ENCODE data around the gene SPATS2L.

SPATS2L gene

DNA sequence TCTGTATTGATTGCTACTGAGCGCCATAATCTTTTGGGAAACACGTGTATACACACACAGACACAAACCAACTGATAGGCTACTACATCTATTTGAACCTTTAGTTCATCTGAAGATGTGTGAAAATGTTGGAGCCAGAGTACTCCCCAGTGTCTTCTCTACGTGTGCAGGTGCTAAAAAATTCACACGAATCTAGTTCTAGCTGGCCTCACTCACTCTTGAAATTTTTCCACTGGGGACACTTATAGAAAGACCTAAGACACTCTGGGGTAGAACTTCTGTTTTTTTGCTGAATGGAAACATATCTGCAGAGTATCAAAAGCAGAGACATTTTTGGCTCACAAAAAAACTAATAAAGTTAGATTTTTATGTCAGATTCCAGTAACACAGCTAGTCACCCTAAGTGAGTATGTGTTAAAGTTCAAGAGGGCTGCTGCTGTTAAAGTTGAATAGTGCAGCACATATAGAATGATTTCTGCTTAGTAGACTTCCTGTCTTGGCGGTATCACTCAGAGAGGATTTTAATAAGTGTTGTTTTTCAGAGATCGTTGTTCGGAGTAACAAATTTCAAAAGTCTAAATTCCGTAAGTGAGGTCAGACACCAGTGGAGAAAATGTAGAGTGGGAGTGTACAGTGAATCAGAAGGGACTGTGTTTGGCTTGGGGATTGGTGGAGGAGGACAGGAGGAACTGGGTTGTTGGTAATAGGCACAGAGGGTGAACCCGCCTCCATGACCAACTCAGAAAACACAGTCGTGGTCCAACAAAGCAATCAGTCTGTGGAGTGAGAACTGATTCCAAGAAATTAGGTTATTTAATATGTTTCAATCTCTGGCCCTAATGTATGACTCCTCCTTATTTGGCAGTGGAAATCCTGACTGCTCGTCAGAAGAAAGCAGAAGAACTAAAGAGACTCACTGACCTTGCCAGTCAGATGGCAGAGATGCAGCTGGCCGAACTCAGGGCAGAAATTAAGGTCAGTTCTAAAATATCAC lies 160.2 kb downstream of the SPATS2L start:
- no peak for DNase-seq

DNA sequence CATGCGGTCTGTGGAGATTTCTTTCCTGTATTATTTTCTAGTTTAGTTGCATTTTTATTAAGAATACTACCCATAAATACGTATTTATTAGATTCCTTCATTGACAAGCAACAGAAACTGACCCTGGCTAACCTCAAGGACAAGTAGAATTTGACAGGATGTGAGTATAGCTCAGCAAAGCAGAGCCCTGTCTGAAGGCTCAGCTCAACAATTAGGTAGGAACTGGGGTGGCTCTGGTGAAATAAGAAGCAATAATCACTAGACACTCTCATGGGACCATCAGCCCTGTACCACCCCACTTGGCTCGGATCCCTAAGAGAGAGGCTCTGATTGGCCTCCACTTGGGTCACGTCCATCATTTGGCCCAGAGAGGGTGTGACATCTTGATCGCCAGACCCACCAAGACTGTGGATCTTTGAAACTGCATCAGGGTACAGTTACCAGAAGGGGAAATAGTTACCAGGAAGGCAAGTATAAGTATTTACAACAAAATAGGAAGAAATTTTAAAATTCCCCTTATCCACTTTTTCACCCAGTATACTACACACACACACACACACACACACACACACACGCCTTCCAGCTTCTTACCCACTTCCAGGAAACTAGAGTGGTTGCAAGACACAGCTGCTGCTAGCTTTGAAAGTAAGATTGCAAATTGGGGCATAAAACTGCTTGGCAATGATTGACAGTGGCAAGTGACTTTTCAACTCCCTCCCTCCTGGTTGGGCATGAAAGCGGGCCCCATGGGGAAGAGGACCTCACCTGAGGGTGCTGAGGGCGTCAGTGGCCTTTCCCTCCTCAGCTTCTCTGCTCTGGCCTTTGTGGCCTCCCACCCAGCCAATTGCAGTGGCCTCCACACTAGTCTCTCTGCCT lies 161.6 kb downstream of the SPATS2L start:
- no peak for DNase-seq

DNA sequence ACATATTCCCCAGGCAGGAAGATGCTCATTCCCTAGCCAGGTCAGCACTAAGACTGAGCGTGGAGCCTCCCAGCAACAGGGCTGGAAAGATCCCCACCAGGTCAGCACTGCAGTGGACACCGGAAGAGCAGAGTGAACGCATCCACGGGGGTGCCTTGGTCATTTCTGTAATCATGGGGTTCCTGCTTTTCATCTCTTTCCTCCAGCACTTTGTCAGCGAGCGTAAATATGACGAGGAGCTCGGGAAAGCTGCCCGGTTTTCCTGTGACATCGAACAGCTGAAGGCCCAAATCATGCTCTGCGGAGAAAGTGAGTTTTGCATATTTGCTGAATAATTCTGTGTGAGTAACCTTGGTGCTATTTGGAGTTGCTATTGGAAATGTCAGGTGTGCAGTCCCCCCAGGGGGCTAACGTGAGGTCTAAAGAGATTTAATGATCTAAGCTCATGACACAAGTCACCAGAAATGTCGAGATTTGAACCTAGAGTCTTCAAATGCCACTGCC lies 163.3 kb downstream of the SPATS2L start:
- DNase-seq = no peak

DNA sequence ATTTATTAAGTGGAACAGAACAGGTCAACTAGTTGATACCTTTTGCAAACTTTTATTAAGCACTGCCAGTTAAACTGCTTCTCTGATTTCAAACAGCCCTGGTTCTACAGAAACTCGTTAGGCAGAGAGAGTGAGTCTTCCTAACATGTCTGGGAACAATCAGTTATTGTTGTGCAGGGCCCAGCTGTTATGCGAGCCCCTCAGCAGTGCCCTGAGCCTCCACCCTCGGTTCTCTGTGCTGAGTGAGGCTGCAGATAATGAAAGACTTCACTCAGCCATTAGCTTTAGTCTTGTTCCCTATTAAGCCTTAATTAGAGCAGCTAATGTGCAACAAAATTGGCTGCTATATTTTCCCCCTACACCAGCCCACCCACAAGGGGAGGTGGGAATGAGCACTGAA lies 163.7 kb downstream of the SPATS2L start:
- no peak for DNase-seq

DNA sequence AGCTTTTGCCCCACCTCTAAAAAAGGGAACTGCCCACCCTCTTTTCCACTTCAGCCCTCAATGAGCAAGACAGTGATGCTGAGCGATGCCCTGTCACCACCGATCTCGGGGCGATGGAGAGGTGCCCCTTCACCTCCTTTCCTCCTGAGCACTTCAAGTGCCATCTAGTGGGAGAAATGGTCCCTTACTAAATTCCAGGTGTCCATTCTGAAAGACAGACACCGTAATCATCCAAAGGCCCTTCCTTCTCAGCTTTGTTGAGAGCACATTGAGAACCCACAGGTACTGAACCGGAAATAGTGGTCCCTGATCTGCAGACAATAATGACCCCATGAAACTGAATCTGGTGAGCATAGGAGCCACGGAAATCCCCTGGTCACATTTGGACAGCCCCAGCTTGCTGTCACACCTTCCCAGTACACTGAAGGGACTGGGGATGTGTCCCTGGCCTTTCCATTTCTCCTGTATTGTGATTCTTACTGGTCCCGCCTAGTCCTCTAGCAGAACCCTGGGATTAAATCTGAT lies 164.9 kb downstream of the SPATS2L start:
- peak; percentile 26 for DNase-seq

DNA sequence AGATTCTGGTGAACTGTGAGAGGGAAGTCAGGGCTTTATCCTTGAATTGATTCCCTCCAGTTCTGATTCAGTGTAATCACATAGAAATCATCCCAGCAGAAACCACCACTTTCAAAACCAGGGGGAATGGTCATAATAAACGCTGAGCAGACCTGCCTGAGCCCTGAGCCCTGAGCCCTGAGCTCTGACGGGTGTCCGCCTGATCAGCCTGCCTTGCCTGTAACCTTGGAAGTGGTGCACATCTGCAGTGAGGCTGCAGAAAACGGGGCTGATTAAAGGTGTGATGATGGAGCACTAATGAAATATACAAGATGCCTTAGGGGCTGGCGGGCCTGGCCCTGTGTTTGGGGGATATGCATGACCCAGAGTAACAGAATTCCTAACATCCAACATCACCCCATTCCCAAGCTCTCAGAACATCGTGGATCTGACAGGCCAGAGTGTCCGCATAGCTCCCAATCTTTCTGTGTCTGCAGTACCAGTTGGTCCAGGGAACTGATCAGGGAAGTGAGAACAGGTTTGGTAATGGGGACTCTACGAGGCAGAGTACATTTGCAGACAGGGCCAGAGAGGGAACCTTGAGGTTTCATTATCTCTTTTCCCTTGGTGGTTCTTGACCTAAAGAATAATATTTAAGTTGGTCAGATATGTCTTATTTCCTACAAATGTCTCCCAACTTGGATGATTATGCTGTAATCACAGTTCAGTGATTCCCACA lies 165.6 kb downstream of the SPATS2L start:
- DNase-seq = no peak

DNA sequence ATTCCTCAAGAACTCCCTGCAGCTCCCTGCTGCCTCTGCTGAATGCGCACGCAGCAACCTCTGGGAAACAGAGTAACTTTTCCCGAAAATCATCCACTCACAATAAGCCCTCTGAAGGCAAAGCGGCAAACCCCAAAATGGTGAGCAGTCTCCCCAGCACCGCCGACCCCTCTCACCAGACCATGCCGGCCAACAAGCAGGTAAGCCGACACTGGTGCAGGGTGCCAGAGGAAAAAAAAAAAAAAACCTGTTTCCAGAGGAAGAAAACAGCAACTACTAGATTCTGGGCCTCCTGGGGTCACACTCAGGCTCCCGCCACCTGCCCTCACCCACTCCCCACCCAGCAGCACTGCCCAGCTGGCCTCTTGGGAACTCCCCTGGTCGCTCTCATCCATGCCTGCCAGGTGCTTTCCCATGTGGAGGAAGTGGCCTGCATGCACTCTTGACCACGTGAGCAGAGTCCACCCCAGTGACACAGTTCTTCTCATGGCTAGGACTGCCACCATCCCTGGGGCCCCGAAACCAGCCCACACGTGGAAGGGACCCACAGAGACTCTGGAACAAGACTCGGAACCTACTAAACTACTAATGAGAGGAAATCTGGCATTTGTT lies 166.5 kb downstream of the SPATS2L start:
- DNase-seq = no peak

DNA sequence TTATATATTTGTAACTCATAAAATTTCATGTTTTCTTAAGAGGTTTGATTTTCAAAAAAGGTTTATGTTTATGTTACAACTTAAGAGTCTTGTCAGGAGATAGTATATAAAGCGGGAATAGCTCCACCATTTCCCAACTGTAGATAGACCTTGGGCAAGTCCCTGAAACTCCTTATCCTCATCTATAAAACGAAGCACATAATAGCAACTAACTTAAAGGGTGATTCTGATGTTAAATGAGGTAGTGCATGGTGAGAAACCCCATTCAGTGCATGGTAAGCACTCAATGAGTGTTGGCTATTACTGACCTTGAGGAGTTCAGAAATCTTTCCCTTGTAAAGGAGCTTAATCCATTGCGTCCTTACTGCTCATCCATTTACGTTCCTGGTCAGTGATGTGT lies 169.3 kb downstream of the SPATS2L start:
- no peak for DNase-seq

DNA sequence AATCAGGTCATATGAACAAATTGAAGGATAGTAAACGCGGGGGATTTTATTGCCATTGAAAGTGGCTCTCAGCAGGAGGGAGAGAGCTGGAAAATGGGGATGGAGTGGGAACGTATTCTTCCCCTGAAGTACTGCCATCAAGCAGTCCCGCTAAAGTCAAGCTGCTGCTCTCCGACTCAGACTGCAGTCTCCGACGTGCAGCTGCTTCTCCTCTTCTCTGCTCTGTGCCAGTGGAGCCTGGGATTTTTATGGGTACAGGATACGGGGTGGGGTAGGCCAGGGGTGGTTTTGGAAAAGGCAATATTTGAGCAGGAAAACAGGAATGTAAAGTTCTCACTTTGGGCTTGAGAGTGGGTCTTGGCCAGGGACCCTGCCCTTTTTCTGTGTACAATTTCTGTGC lies 170.3 kb downstream of the SPATS2L start:
- DNase-seq = no peak

DNA sequence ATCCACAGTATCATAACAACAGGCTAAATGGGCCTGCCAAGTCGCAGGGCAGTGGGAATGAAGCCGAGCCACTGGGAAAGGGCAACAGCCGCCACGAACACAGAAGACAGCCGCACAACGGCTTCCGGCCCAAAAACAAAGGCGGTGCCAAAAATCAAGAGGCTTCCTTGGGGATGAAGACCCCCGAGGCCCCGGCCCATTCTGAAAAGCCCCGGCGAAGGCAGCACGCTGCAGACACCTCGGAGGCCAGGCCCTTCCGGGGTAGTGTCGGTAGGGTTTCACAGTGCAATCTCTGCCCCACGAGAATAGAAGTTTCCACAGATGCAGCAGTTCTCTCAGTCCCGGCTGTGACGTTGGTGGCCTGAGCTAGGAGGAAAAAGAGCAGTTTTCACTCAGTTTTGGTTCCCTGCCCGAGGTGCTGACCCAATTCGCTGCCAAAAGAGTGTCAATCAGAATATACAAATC lies 171.2 kb downstream of the SPATS2L start:
- no peak for DNase-seq

DNA sequence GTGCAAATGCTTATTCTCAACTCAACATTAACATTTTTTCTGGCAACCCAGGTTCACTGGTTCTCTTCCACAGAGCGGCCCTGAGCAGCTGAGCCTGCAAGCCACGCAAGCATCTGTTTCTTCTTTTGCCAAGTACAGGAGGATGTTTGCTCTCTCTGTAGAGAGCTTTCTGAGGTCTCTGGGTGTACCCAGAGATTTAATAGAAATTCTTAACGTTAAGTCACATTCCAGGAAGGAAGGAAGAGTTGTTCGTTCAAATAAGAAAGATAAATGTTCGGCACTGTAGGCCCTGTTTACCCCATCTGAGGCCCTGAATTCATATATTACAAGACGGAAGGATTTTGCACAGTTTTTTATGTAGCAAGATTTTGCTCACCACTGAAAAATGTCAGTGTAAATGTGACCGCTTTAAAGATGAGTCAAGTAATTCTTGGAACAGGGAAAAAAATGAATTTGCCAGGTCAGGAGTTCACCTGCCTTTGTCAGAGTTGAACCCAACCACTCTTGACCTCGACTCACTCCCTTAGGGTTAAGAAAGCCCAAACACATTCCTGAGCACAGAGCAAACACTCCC lies 173.3 kb downstream of the SPATS2L start:
- no peak for DNase-seq

DNA sequence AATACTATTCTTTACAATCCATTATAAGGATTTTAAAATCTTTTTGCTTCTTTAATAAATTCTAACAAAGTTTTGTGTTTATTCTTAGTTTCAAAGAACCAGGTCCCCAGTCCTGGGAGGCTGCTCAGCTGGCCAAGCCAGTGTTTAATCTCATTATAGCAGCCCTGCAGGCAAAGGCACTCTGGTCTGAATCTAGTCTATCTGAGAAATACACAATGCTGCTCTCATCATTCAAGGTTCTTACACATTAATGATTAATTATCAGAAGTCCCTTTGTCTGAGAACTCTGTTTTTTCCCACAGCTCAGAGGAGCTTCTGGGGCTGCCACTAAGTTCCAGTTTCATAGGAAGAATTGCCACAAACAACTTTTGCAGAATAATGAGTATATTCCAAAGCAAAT lies 175.7 kb downstream of the SPATS2L start:
- DNase-seq = no peak

DNA sequence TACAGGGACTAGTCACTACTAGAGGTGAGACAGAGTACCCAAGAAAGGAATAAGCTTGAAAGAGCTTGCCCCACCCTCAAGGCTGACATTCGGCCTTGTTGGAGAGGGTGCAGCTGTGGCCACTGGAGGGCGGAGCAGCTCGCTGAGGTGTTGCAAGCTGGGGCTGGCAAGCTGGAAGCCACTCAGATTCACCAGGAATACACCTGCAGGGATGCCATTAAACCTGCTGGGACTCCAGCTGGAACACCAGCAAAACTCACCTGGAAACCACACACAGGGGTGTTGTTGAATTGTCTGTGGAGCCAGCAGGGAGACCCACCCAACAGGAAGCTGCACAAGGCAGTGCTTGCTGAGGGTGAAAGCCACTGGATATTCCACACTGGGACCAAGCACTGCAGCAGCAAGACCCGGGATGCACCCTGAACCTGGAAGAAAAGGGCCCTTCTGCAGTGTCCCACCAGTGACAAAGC lies 177.3 kb downstream of the SPATS2L start:
- DNase-seq = no peak

DNA sequence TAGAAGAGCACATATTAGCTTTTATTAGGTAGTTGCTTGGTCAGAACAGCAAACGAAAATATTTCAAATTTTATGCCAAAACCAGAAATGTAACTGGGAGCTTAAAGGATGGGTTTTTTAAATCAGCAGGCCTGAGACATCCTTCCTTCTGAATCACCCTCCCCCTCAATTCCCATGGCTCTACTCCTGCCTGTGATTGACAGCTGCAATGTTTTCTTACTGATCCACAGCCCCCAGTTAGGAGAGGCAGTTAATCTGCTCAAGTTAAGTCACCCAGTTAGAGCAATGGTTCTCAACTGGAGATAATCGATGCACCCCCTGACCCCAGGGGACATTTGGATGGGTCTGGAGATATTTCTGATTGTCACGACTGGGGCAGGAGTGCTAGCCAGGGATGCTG lies 178.4 kb downstream of the SPATS2L start:
- no peak for DNase-seq

DNA sequence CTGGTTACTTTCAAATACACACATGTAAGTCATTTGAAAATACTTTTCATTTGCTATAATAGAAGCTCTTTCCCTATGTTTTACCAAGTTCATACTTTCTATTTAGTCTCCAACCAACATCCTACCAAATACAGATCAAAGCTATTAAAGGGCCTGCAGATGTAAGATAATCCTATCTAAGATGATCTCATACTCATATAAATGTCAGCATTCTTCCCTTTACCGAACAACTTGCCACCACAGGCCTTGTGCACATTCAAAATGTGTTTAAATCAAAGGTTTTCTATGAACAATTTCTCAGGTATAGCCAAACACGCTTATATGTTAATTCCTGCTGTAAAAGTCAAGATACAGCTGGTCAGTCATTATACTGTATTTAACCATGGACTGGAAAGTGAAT lies 180.0 kb downstream of the SPATS2L start:
- no peak for DNase-seq

DNA sequence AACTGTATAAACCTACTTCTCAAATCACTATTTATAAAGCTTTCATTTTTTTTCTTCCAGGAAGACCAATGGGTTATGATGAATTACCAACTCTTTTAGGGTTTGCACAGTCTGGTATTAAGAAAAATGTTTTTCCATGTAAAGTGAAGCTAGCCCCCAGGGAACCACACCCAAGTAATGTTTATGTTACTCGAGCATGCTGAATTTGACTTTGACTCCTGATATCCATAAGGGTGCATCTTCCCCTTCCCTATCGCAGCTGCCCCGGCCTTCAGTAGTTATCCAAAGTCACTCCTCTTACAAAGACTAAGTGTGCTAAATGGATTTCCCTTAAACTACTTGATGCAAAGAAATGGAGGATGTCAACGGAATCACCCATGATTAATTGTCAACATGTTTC lies 181.7 kb downstream of the SPATS2L start:
- no peak for DNase-seq

DNA sequence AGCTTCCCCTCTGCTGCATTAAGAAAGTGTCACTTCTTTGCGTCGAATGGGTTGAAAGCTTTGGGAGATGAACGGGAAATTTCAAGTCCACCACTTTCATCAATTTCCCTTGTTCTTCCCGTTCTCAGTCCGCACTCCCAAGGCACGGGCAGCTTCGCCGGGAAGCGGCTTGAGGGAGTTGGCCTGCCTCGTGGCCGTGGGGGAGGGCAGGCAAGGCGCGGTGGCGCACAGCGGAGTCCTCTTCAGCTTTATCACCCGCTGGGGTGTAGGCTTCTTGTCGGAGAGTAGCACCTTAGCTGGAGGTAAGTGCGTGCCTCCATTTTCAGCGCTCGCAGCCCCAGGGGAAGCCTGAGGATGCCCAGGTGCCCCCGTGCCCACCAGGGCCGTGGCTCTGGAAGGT lies 183.5 kb downstream of the SPATS2L start:
- no peak for DNase-seq

DNA sequence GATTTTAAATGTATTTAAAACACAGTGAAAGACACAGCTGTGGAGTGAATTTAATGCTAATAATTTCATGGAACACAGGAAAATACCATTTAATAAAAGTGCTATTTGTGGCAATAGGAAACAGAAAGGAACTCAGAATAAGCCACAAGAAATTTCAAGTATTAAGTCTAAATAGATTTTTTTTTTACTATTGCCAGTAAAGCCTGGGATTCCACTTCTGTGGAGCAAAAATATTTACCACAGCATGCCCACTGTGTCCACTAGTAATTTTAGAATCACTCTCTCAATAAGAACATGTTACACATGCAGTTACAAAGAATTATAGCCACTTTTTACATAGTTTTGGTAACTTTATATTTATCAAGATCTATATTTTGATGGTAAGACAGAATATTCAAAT lies 186.2 kb downstream of the SPATS2L start:
- DNase-seq = no peak

DNA sequence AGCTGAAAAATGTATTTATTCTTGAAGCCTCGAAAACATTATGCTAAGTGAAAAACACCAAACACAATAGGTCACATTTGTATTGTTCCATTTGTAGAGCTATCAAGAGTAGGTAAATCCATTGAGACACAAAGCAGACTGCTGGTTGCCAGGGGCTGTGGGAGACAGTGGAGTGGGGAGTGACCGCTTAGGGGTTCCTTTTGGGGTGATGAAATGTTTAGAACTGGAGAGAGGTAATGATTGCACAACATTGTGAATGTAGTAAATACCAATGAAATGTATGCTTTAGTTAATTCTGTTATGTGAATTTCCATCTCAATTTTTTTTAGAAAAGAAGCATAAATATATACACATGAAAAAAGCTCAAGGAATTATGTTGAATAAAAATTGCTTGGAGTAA lies 187.6 kb downstream of the SPATS2L start:
- DNase-seq = no peak

DNA sequence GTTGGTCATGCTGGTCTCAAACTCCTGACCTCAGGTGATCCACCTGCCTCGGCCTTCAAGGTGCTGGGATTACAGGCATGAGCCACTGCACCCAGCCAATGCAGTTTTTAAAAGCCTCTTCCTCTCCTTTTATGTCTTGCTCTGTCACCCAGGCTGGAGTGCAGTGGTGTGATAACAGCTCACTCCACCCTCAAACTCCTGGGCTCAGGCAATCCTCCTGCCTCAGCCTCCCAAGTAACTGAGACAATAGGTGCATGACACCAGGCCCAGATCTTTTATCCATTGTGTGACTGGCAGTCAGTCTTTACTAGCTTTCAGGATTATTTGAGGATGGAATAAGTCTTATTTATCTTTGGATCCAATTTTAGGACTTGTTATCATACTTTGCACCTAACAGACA lies 190.2 kb downstream of the SPATS2L start:
- no peak for DNase-seq
